ENCODE data around the gene RAB23. TPM values are rescaled to one million over a fixed set of nuclear protein-coding genes. Genes with fewer than 3 reads are reported as not detected.

RAB23 gene
- total and polyA plus RNA-seq, 9 of the 15 experiments (the other 6 are each of a cell fraction or from before 2014, with no cell fraction given) = 3.4 to 18.0 (median 9.4) TPM

- TF ChIP-seq THAP7 (CRISPR knock-in tag; IDR thresholded peaks at IDR 0.05) (no peak), ELF1 (tag; IDR thresholded peaks at IDR 0.05) (no peak), PURB (CRISPR knock-in tag; IDR thresholded peaks at IDR 0.05; ENCODE audit: low read depth) (no peak), ZNF23 (CRISPR knock-in tag; IDR thresholded peaks at IDR 0.05) (no peak), HDAC1 (IDR thresholded peaks at IDR 0.05) (peak in 1 of 2 experiments; percentile 38; a peak in 1 of 4 replicates), ZBTB7A (IDR thresholded peaks at IDR 0.05; ENCODE audit: borderline replicate concordance, control insufficient read depth, low read depth, low read length) (peak; percentile 63), FOXP4 (CRISPR knock-in tag; IDR thresholded peaks at IDR 0.05; ENCODE audit: borderline replicate concordance) (no peak), HCFC1 (IDR thresholded peaks at IDR 0.05; ENCODE audit: low read depth, low read length) (no peak), ESRRB (CRISPR knock-in tag; IDR thresholded peaks at IDR 0.05; ENCODE audit: borderline replicate concordance) (no peak), ARID4B (CRISPR knock-in tag; IDR thresholded peaks at IDR 0.05) (no peak), FOXA3 (CRISPR knock-in tag; conservative IDR thresholded peaks at IDR 0.05 in 1 of 2, IDR thresholded peaks at IDR 0.05 in 1 of 2) (no peak), CCAR2 (IDR thresholded peaks at IDR 0.05; ENCODE audit: low read depth, low read length) (no peak), TCF3 (CRISPR knock-in tag; IDR thresholded peaks at IDR 0.05) (no peak), ZBTB8A (IDR thresholded peaks at IDR 0.05; ENCODE audit: partially characterized antibody) (no peak), ZNF668 (CRISPR knock-in tag; IDR thresholded peaks at IDR 0.05) (no peak), HOMEZ (CRISPR knock-in tag; IDR thresholded peaks at IDR 0.05) (no peak), ZKSCAN1 (IDR thresholded peaks at IDR 0.05; ENCODE audit: low read depth, low read length) (0 out of 2 replicates have a peak, but pooled peaks have one; percentile 27), ZNF707 (CRISPR knock-in tag; conservative IDR thresholded peaks at IDR 0.05) (no peak), SREBF1 (IDR thresholded peaks at IDR 0.05; ENCODE audit: borderline replicate concordance, low read depth, low read length) (no peak)
Measured at GRCh38 chr6:57221936-57222742, at the start of gene RAB23 (continued).

Measured in K562 (cell line).